ENCODE data around the gene PTCH2. TPM values are rescaled to one million over a fixed set of nuclear protein-coding genes. Genes with fewer than 3 reads are reported as not detected.
A peak's percentile ranks its signal among the peaks of the same experiment; 100 is the strongest.

PTCH2 gene
- total RNA-seq, 1 experiment from 2014 or later: 0.79 TPM

DNA sequence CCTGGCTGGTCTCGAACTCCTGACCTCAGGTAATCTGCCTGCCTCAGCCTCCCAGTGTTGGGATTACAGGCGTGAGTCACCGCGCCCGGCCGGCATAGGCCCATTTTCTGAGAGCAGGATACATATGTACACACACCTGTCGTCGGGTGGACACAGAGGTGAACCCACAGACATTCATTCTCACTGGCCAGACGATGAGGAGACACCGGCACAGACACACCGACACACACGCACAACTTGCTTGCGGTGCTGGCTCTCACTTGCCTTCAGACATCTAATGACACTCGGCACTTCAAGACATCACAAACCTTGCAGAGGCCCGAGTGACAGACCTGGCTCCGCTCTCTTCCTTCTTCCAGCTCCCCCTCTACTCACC, 579 bp downstream of the PTCH2 start:
- no peaks in the 10 kb centered on the region for H3K79me2 ChIP-seq (ENCODE audit: insufficient read depth, low read length)
- no peak overlapping the region for H2AFZ ChIP-seq (ENCODE audit: low read length)
- no peak overlapping the region; the same call in 1 of the 2 replicates for H3K14ac ChIP-seq (ENCODE audit: insufficient read depth, low read length)
- Mint-ChIP-seq H3K27ac (no peak overlapping the region), H3K9me3 (no peaks in the 10 kb centered on the region), H3K36me3 (ENCODE audit: insufficient read depth in 1 of 3, low read depth in 3 of 3) (no peaks in the 10 kb centered on the region), H3K4me3 (peak overlapping the region; percentile 68 to 80), H3K4me1 (peaks cover 3% of the 10 kb centered on the region in 2 experiments; a peak in 2 of 4 replicates), H3K27me3 (ENCODE audit: low read depth) (peaks cover 18% of the 10 kb centered on the region)
- no peak overlapping the region for H3K56ac ChIP-seq (ENCODE audit: insufficient read length, low read depth, low read length)
- no peaks in the 10 kb centered on the region for H3K4me1 ChIP-seq (ENCODE audit: insufficient read depth, low read length)
- H3K79me1 ChIP-seq (ENCODE audit: insufficient read depth, low read depth, low read length, poor library complexity, severe bottlenecking): no peaks in the 10 kb centered on the region
- TF ChIP-seq, protein P1, sequence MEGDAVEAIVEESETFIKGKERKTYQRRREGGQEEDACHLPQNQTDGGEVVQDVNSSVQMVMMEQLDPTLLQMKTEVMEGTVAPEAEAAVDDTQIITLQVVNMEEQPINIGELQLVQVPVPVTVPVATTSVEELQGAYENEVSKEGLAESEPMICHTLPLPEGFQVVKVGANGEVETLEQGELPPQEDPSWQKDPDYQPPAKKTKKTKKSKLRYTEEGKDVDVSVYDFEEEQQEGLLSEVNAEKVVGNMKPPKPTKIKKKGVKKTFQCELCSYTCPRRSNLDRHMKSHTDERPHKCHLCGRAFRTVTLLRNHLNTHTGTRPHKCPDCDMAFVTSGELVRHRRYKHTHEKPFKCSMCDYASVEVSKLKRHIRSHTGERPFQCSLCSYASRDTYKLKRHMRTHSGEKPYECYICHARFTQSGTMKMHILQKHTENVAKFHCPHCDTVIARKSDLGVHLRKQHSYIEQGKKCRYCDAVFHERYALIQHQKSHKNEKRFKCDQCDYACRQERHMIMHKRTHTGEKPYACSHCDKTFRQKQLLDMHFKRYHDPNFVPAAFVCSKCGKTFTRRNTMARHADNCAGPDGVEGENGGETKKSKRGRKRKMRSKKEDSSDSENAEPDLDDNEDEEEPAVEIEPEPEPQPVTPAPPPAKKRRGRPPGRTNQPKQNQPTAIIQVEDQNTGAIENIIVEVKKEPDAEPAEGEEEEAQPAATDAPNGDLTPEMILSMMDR (conservative IDR thresholded peaks at IDR 0.05): no peak
- H3K9me3 ChIP-seq (ENCODE audit: control insufficient read depth, low read depth, low read length): no peaks in the 10 kb centered on the region
- H2BK5ac ChIP-seq (ENCODE audit: insufficient read length, low read length): no peak overlapping the region
- no peak overlapping the region for H4K91ac ChIP-seq (ENCODE audit: insufficient read length, low read depth, low read length)
- no peak overlapping the region for H3K4ac ChIP-seq (ENCODE audit: low read depth, low read length)
- no CpG with 5 or more reads among the region's 16 CpGs for WGBS (ENCODE audit: extremely low coverage, insufficient read length, low lambda C conversion rate)
- peaks cover 2% of the 10 kb centered on the region; the same call in 1 of the 2 replicates for H3K27me3 ChIP-seq (ENCODE audit: insufficient read depth, low read length)
- no peak overlapping the region for H2BK15ac ChIP-seq (ENCODE audit: low read depth, low read length)
- H2AK5ac ChIP-seq (ENCODE audit: insufficient read length, low read length): no peak overlapping the region
- no peak overlapping the region for H4K8ac ChIP-seq (replicated peaks; ENCODE audit: insufficient read length, low read depth, low read length)
- H2BK120ac ChIP-seq (ENCODE audit: low read depth, low read length, poor library complexity, severe bottlenecking): no peak overlapping the region
- H2BK12ac ChIP-seq (ENCODE audit: insufficient read length, low read depth, low read length): no peak overlapping the region
- no peaks in the 10 kb centered on the region for H4K20me1 ChIP-seq (ENCODE audit: control insufficient read depth, insufficient read depth, insufficient read length)
- DNase-seq: peak; percentile 30
- no peak overlapping the region for H4K5ac ChIP-seq (ENCODE audit: insufficient read length, low read depth, low read length)
- H3K4me2 ChIP-seq (ENCODE audit: insufficient read depth, insufficient read length, low read length): peak overlapping the region; percentile 43
- no peak overlapping the region for H2BK20ac ChIP-seq (ENCODE audit: low read depth, low read length, poor library complexity, severe bottlenecking)
- no peak overlapping the region for H3K27ac ChIP-seq (ENCODE audit: insufficient read length, low read depth, low read length)
- no peak overlapping the region for H3K9ac ChIP-seq (ENCODE audit: extremely low read depth, insufficient read length, low read length)
- no peak overlapping the region for H3K23ac ChIP-seq (ENCODE audit: insufficient read length, low read depth, low read length)
- H3K23me2 ChIP-seq (ENCODE audit: insufficient read length, low read depth, low read length, poor library complexity, severe bottlenecking): peaks cover 11% of the 10 kb centered on the region
- H3K18ac ChIP-seq (ENCODE audit: insufficient read length, low read depth, low read length): no peak overlapping the region
- no peak overlapping the region for H3T11ph ChIP-seq (ENCODE audit: low read length)
